ENCODE measurements around the gene RABAC1. TPM values are rescaled to one million over a fixed set of nuclear protein-coding genes. Genes with fewer than 3 reads are reported as not detected.
"Not testable (repeated sequence)": the region's sequence is repeated elsewhere in the genome, so short reads cannot be mapped to it uniquely, and the experiment has no call there.

Gene RABAC1
- total RNA-seq, 1 donor from 2014 or later: 132 TPM

- intact Hi-C loops (cut with DNase I): no loop called here
- H3K27me3 ChIP-seq (ENCODE audit: low read depth): peaks cover 27% of the 10 kb centered on the region
- ATAC-seq (peak in 1 of 2 donors; percentile 3), DNase-seq (no peak)
- no peak for TF ChIP-seq CTCF (IDR thresholded peaks at IDR 0.05)
- peaks cover 15% of the 10 kb centered on the region for H3K4me1 ChIP-seq
- H3K27ac ChIP-seq: no peak overlapping the region
- H3K4me3 ChIP-seq: peak overlapping the region; percentile 52
- no peaks in the 10 kb centered on the region for H3K36me3 ChIP-seq
- no peaks in the 10 kb centered on the region for H3K9me3 ChIP-seq
Observed at GRCh38 chr19:41940731-41941409, 18.3 kb downstream of the RABAC1 start.

GRCh38 chr19:41939861-41940730 lies 19.0 kb downstream of the RABAC1 start:
- intact Hi-C loops (cut with DNase I): loop anchor here (10.0 kb wide), 1 partner anchor 55 kb away; the partner anchor contains the start of gene ARHGEF1
- peak; percentile 62 for DNase-seq
- Histone ChIP-seq H3K4me1 (peaks cover 15% of the 10 kb centered on the region), H3K9me3 (no peaks in the 10 kb centered on the region), H3K36me3 (no peaks in the 10 kb centered on the region), H3K27me3 (ENCODE audit: low read depth) (peaks cover 34% of the 10 kb centered on the region), H3K27ac (no peak overlapping the region), H3K4me3 (peak overlapping the region; percentile 52)
- no peak for TF ChIP-seq CTCF (IDR thresholded peaks at IDR 0.05)
- peak; percentile 56 to 59 for ATAC-seq

GRCh38 chr19:41939209-41939608 lies 19.9 kb downstream of the RABAC1 start:
- not testable (repeated sequence) for H3K27ac ChIP-seq, H3K36me3 ChIP-seq, H3K4me3 ChIP-seq, DNase-seq, H3K9me3 ChIP-seq, ATAC-seq
- intact Hi-C loops (cut with DNase I): loop anchor here (10.0 kb wide), 1 partner anchor 54 kb away; the partner anchor contains the start of gene ARHGEF1
- Histone ChIP-seq H3K27me3 (ENCODE audit: low read depth) (peaks cover 36% of the 10 kb centered on the region), H3K4me1 (peaks cover 15% of the 10 kb centered on the region)

GRCh38 chr19:41937525-41938468 lies 21.3 kb downstream of the RABAC1 start:
- peaks cover 15% of the 10 kb centered on the region for H3K4me1 ChIP-seq
- ATAC-seq (no peak), DNase-seq (no peak)
- no peak for TF ChIP-seq CTCF (IDR thresholded peaks at IDR 0.05)
- H3K27me3 ChIP-seq (ENCODE audit: low read depth): peaks cover 36% of the 10 kb centered on the region
- H3K9me3 ChIP-seq: no peaks in the 10 kb centered on the region
- no peak overlapping the region for H3K4me3 ChIP-seq
- intact Hi-C loops (cut with DNase I): loop anchor here (10.0 kb wide), 1 partner anchor 53 kb away; the partner anchor contains the start of gene ARHGEF1
- H3K36me3 ChIP-seq: no peaks in the 10 kb centered on the region
- H3K27ac ChIP-seq: no peak overlapping the region

GRCh38 chr19:41936961-41937360 lies 22.2 kb downstream of the RABAC1 start:
- peaks cover 15% of the 10 kb centered on the region for H3K4me1 ChIP-seq
- H3K27me3 ChIP-seq (ENCODE audit: low read depth): peaks cover 41% of the 10 kb centered on the region
- ATAC-seq (no peak), DNase-seq (no peak)
- H3K36me3 ChIP-seq: no peaks in the 10 kb centered on the region
- no peaks in the 10 kb centered on the region for H3K9me3 ChIP-seq
- intact Hi-C loops (cut with DNase I): loop anchor here (10.0 kb wide), 1 partner anchor 52 kb away; the partner anchor contains the start of gene ARHGEF1
- H3K27ac ChIP-seq: no peak overlapping the region
- no peak overlapping the region for H3K4me3 ChIP-seq
- no peak for TF ChIP-seq CTCF (IDR thresholded peaks at IDR 0.05)

Measured in lower lobe of right lung (tissue), 2 donors.